GM12878 (cell line): ENCODE measurements around the gene GJD2.

ENCODE experiments used
- MEF2B ChIP-seq: fragments of 450-650 bp; IDR thresholded peaks from 2 replicates; pipeline ENCODE4 v1.6.1; 2018; ENCODE audit warnings: mild to moderate bottlenecking, moderate library complexity; ENCODE audit not compliant: partially characterized antibody, poor library complexity, severe bottlenecking
- MYB ChIP-seq: fragments of 150-350 bp; IDR thresholded peaks from 2 replicates; pipeline ENCODE4 v1.6.1; 2014; ENCODE audit warnings: mild to moderate bottlenecking, low read depth, low read length, borderline replicate concordance
- NBN ChIP-seq: fragments of 450-650 bp; IDR thresholded peaks from 2 replicates; pipeline ENCODE4 v1.6.1; 2016
- RB1 ChIP-seq: fragments of 450-650 bp; formaldehyde crosslinking; IDR thresholded peaks from 2 replicates; pipeline ENCODE4 v1.6.1; 2017; ENCODE audit warnings: mild to moderate bottlenecking, borderline replicate concordance
- SMARCA5 ChIP-seq: fragments of 450-650 bp; IDR thresholded peaks from 2 replicates; pipeline ENCODE4 v1.6.1; 2017; ENCODE audit warnings: mild to moderate bottlenecking
- TCF12 ChIP-seq: IDR thresholded peaks from 2 replicates; pipeline ENCODE4 v1.6.1; 2011; ENCODE audit warnings: low read depth, mild to moderate bottlenecking, low read length
- ZNF207 ChIP-seq: fragments of 450-650 bp; IDR thresholded peaks from 2 replicates; pipeline ENCODE4 v1.6.1; 2014; ENCODE audit warnings: antibody characterized with exemption, mild to moderate bottlenecking, borderline replicate concordance
- ZNF274 ChIP-seq: IDR thresholded peaks from one replicate; pipeline ENCODE4 v1.8.0; 2011; ENCODE audit not compliant: insufficient read length, insufficient read depth
- ZNF384 ChIP-seq: IDR thresholded peaks from 2 replicates; pipeline ENCODE4 v1.6.1; 2012; ENCODE audit warnings: low read depth, mild to moderate bottlenecking, low read length, improper control_type of control experiment, borderline replicate concordance
- TF ChIP-seq, protein P1 (sequence below), 3 experiments: IDR thresholded peaks in 2 of 3; conservative IDR thresholded peaks in 1 of 3; 2 replicates each; pipeline ENCODE4 v1.5.1; 2011; ENCODE audit warnings: low read depth in 3 of 3, low read length in 3 of 3, mild to moderate bottlenecking in 3 of 3, control low read depth in 2 of 3, moderate library complexity in 2 of 3, inconsistent platforms in 1 of 3, mixed read lengths in 1 of 3; ENCODE audit not compliant: control insufficient read depth in 2 of 3, insufficient read depth in 1 of 3; ENCODE audit errors: extremely low read depth in 1 of 3
- TF ChIP-seq, protein P2 (sequence below): IDR thresholded peaks from 2 replicates; pipeline ENCODE4 v1.6.1; 2012; ENCODE audit warnings: mild to moderate bottlenecking, low read depth, low read length
- TF ChIP-seq, protein P3 (sequence below): fragments of 150-350 bp; IDR thresholded peaks from 2 replicates; pipeline ENCODE4 v1.6.1; 2016; ENCODE audit warnings: low read depth, low read length
- TF ChIP-seq, protein P4 (sequence below): IDR thresholded peaks from 2 replicates; pipeline ENCODE4 v1.6.1; 2011; ENCODE audit warnings: mild to moderate bottlenecking, low read depth, low read length, moderate library complexity; ENCODE audit not compliant: insufficient replicate concordance

DNA sequence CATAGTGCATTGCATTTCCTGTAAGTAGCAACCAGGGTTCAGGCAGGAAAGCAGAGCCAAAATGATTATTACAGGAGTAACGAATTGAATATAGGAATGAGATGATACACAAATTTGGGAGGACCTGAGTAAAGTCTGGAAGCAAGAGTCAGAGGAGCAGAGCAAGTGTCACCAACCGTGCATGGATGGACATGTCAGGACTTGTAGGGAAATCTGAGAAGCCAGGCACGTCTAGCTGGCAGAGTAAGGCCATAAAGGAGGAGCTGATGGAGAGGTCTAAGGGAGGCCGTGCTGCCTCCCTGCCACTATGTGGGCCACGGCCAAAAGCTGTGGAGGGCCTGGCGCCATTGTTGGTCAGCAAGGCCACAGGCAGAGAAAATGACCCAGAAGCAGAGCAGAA is 22.4 kb downstream of the GJD2 start:
- TF ChIP-seq, protein P1, sequence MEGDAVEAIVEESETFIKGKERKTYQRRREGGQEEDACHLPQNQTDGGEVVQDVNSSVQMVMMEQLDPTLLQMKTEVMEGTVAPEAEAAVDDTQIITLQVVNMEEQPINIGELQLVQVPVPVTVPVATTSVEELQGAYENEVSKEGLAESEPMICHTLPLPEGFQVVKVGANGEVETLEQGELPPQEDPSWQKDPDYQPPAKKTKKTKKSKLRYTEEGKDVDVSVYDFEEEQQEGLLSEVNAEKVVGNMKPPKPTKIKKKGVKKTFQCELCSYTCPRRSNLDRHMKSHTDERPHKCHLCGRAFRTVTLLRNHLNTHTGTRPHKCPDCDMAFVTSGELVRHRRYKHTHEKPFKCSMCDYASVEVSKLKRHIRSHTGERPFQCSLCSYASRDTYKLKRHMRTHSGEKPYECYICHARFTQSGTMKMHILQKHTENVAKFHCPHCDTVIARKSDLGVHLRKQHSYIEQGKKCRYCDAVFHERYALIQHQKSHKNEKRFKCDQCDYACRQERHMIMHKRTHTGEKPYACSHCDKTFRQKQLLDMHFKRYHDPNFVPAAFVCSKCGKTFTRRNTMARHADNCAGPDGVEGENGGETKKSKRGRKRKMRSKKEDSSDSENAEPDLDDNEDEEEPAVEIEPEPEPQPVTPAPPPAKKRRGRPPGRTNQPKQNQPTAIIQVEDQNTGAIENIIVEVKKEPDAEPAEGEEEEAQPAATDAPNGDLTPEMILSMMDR (IDR thresholded peaks at IDR 0.05 in 2 of 3, conservative IDR thresholded peaks at IDR 0.05 in 1 of 3; ENCODE audit: control insufficient read depth in 2 of 3, extremely low read depth in 1 of 3, insufficient read depth in 1 of 3, low read depth in 3 of 3, low read length in 3 of 3) = no peak
- TF ChIP-seq ZNF207 (no peak), ZNF274 (no peak), MYB (no peak), NBN (no peak), ZNF384 (no peak), TCF12 (no peak), MEF2B (no peak), RB1 (no peak), SMARCA5 (no peak)
- TF ChIP-seq, protein P2, sequence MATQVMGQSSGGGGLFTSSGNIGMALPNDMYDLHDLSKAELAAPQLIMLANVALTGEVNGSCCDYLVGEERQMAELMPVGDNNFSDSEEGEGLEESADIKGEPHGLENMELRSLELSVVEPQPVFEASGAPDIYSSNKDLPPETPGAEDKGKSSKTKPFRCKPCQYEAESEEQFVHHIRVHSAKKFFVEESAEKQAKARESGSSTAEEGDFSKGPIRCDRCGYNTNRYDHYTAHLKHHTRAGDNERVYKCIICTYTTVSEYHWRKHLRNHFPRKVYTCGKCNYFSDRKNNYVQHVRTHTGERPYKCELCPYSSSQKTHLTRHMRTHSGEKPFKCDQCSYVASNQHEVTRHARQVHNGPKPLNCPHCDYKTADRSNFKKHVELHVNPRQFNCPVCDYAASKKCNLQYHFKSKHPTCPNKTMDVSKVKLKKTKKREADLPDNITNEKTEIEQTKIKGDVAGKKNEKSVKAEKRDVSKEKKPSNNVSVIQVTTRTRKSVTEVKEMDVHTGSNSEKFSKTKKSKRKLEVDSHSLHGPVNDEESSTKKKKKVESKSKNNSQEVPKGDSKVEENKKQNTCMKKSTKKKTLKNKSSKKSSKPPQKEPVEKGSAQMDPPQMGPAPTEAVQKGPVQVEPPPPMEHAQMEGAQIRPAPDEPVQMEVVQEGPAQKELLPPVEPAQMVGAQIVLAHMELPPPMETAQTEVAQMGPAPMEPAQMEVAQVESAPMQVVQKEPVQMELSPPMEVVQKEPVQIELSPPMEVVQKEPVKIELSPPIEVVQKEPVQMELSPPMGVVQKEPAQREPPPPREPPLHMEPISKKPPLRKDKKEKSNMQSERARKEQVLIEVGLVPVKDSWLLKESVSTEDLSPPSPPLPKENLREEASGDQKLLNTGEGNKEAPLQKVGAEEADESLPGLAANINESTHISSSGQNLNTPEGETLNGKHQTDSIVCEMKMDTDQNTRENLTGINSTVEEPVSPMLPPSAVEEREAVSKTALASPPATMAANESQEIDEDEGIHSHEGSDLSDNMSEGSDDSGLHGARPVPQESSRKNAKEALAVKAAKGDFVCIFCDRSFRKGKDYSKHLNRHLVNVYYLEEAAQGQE = no peak
- TF ChIP-seq, protein P3, sequence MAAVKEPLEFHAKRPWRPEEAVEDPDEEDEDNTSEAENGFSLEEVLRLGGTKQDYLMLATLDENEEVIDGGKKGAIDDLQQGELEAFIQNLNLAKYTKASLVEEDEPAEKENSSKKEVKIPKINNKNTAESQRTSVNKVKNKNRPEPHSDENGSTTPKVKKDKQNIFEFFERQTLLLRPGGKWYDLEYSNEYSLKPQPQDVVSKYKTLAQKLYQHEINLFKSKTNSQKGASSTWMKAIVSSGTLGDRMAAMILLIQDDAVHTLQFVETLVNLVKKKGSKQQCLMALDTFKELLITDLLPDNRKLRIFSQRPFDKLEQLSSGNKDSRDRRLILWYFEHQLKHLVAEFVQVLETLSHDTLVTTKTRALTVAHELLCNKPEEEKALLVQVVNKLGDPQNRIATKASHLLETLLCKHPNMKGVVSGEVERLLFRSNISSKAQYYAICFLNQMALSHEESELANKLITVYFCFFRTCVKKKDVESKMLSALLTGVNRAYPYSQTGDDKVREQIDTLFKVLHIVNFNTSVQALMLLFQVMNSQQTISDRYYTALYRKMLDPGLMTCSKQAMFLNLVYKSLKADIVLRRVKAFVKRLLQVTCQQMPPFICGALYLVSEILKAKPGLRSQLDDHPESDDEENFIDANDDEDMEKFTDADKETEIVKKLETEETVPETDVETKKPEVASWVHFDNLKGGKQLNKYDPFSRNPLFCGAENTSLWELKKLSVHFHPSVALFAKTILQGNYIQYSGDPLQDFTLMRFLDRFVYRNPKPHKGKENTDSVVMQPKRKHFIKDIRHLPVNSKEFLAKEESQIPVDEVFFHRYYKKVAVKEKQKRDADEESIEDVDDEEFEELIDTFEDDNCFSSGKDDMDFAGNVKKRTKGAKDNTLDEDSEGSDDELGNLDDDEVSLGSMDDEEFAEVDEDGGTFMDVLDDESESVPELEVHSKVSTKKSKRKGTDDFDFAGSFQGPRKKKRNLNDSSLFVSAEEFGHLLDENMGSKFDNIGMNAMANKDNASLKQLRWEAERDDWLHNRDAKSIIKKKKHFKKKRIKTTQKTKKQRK = no peak
- TF ChIP-seq, protein P4, sequence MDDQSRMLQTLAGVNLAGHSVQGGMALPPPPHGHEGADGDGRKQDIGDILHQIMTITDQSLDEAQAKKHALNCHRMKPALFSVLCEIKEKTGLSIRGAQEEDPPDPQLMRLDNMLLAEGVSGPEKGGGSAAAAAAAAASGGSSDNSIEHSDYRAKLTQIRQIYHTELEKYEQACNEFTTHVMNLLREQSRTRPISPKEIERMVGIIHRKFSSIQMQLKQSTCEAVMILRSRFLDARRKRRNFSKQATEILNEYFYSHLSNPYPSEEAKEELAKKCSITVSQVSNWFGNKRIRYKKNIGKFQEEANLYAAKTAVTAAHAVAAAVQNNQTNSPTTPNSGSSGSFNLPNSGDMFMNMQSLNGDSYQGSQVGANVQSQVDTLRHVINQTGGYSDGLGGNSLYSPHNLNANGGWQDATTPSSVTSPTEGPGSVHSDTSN = no peak
